Measurements from ENCODE around the gene FAAP20.
A peak's percentile ranks its signal among the peaks of the same experiment; 100 is the strongest.

FAAP20 gene

GRCh38 chr1:2233997-2234761 is 39.6 kb upstream of the FAAP20 start:
- H3K4me3 ChIP-seq (ENCODE audit: low read length) = no peak overlapping the region; the same call in 1 of the 2 replicates
- no peak for TF ChIP-seq ZNF274 (IDR thresholded peaks at IDR 0.05; ENCODE audit: low read depth, low read length)

DNA sequence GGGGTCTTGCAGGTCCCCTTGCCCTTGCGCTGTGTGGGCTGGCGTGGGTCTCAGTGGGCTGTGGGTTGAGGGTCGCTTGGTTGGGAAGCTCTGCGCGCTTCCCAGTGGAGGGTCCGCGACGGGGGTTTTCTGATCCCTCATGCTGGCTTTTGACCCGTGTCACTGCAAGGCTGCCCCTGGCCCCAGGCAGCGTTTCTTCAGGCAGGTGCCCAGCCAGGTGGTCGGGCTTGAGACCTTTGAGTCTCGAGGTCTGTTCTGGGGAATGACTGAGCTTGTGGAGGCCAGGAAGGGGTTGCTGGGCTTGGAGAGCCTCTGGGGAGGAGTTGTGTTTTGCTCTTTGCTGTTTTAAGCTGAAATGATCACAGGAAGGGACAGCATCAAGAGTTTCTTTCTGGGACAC is 38.9 kb upstream of the FAAP20 start:
- no peak for TF ChIP-seq ZNF274 (IDR thresholded peaks at IDR 0.05; ENCODE audit: low read depth, low read length)
- H3K4me3 ChIP-seq (ENCODE audit: low read length) = no peak overlapping the region

GRCh38 chr1:2232916-2233438 is 38.4 kb upstream of the FAAP20 start:
- TF ChIP-seq ZNF274 (IDR thresholded peaks at IDR 0.05; ENCODE audit: low read depth, low read length) = no peak
- H3K4me3 ChIP-seq (ENCODE audit: low read length) = no peak overlapping the region

GRCh38 chr1:2232255-2232915 is 37.8 kb upstream of the FAAP20 start:
- no peak for TF ChIP-seq ZNF274 (IDR thresholded peaks at IDR 0.05; ENCODE audit: low read depth, low read length)
- no peak overlapping the region for H3K4me3 ChIP-seq (ENCODE audit: low read length)

DNA sequence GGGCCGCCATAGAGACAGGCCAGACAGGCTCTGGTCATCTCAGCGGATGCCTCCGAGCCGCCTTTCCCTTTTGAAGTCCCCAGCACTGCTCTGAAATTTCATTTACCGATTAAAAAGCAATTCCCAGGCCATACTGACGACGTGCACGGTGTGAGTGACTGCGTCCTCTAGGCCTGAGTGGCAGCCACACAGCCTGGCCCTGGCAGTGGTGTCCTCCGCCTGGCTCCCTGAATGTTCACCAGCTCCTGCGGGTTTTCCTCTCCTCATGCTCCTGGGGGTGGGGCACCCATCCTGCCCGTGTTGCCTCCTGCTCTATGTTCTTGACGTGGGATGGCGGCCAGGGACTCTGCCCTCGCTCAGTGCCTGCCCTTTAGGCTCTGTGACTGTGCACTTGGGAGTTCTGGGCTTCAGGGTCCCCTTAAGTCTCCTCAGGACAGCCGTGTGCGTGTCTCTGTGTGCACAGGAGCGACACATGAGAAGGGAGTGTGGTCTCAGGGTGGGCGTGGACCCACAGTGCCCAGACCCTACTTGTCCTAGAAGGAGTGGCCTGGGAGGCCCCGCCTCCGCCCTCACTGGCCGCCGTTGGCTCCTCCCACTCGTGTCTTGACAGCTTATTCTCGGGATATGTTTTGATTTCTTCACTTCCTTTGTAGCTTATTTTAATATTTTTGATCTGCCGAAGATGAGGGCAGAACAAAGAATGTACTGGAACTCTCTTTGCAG is 37.1 kb upstream of the FAAP20 start:
- no peak overlapping the region for H3K4me3 ChIP-seq (ENCODE audit: low read length)

DNA sequence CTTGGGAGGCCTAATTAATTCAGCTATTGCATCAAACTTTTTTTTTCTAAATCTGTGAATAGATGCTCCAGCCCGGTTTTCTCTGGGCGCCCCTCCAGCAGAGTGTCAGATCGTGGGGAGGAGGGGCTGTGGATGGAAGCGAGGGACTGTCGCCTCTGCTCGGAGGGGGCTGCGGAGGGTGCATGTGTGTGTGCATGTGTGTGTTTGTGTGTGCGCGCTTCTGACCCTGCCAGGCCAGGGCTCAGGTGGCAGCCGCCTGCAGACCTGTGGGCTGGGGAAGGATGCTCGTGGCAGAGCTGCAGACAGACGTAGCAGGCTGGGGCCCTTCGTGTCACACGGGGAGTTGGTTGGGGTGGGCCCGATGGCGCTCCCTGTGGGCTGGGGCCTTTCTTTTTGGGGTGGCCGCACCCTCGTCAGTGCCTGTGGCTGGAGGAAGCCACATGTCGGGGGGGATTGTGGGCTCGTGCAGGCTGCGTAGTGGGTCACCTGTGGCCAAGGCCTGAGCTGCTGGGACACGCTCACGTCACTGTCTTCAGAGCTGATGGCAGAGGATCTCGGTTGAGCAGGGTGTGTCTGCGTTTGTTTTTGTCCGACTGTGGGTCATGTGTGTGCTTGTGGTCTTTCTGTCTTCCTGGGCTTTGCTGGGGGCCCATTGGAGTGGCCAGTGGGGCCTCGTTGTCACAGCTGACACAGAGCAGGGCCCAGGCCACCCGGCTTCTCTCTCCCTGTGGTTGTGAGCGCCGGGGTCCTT is 36.4 kb upstream of the FAAP20 start:
- H3K4me3 ChIP-seq (ENCODE audit: low read length) = peak overlapping the region; percentile 62
- TF ChIP-seq ZNF274 (IDR thresholded peaks at IDR 0.05; ENCODE audit: low read depth, low read length) = no peak

More for the DNA sequence above, 37.1 kb upstream of the FAAP20 start:
- no peak for TF ChIP-seq ZNF274 (IDR thresholded peaks at IDR 0.05; ENCODE audit: low read depth, low read length)

DNA sequence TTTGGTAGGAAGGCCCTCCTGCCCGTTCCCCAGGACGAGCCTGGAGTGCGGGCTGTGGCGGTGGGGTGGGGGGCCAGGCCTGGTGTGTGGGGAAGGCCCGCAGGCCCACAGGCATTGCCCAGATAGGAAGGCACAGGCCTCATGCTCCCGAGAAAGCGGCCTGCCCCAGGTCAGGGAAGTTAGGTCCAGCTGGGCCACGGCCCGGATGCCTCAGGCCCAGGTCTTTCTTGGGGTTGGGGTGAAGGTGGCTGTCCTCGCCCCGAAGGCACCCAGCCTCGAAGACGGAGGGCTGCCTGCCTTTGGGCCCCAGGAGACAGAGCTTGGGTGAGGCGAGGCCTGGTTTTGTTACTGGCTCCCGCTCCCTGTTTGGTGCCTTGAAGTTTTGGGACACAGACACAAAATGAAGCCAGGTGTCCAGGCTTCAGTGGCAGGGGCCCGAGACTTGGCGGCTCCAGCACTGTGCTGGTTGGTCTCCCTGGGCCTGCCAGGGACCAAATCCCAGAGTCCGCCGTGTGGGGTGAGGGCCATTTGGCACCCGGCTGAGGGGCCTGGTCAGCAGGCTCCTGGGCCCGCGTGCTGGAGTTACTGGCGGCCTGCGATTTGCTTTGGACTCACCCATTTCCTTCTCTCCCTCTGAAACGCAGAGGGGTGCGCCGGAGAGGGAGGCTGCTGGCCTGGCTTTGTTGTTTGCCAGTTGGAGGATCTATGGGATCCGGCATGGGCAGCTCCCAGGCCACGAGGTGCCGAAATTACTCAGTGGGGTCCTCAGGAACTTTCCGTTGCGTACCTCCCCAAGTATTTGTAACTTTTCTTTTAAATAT is 35.5 kb upstream of the FAAP20 start:
- H3K4me3 ChIP-seq (ENCODE audit: low read length) = peak overlapping the region; percentile 62
- no peak for TF ChIP-seq ZNF274 (IDR thresholded peaks at IDR 0.05; ENCODE audit: low read depth, low read length)

GRCh38 chr1:2229037-2229864 is 34.7 kb upstream of the FAAP20 start:
- peak overlapping the region; percentile 62 for H3K4me3 ChIP-seq (ENCODE audit: low read length)
- no peak for TF ChIP-seq ZNF274 (IDR thresholded peaks at IDR 0.05; ENCODE audit: low read depth, low read length)

DNA sequence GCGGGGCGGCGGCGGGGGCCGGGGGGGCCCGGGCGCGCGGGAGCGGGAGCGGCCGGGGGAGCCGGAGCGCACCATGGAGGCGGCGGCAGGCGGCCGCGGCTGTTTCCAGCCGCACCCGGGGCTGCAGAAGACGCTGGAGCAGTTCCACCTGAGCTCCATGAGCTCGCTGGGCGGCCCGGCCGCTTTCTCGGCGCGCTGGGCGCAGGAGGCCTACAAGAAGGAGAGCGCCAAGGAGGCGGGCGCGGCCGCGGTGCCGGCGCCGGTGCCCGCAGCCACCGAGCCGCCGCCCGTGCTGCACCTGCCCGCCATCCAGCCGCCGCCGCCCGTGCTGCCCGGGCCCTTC is 34.1 kb upstream of the FAAP20 start:
- peak overlapping the region; percentile 62 for H3K4me3 ChIP-seq (ENCODE audit: low read length)

GRCh38 chr1:2228157-2228594 is 33.6 kb upstream of the FAAP20 start, which contains the start of gene SKI:
Gene SKI, plus strand, starts transcription at chr1:2228319. Its CDS starts 448 bp downstream, at chr1:2228767.
- peak within 1 kb of the TSS; percentile 78 for H3K4me3 ChIP-seq (ENCODE audit: low read length)
- TF ChIP-seq ZNF274 (IDR thresholded peaks at IDR 0.05; ENCODE audit: low read depth, low read length) = no peak

More for the DNA sequence above, 34.1 kb upstream of the FAAP20 start:
- no peak for TF ChIP-seq ZNF274 (IDR thresholded peaks at IDR 0.05; ENCODE audit: low read depth, low read length)

- TF ChIP-seq ZNF274 (IDR thresholded peaks at IDR 0.05; ENCODE audit: low read depth, low read length) = no peak
- H3K4me3 ChIP-seq (ENCODE audit: low read length) = peak overlapping the region; percentile 78; the same call in 1 of the 2 replicates
Observed at GRCh38 chr1:2227346-2228156, 33.0 kb upstream of the FAAP20 start.

Measured in GM08714 (cell line).